K562 (cell line): Measurements from ENCODE around the gene ALOXE3. TPM values are rescaled to one million over a fixed set of nuclear protein-coding genes. Genes with fewer than 3 reads are reported as not detected.

Source experiments
- DNMT1 ChIP-seq: fragments of 450-650 bp; IDR thresholded peaks from 2 replicates; pipeline ENCODE4 v1.6.1; 2016; ENCODE audit warnings: antibody characterized with exemption, mild to moderate bottlenecking
- E2F6 ChIP-seq, 2 experiments: IDR thresholded peaks; 2 replicates each; pipeline ENCODE4 v1.6.1; 2011; ENCODE audit warnings: borderline replicate concordance in 1 of 2, control low read depth in 1 of 2, low read depth in 1 of 2, low read length in 1 of 2, mild to moderate bottlenecking in 1 of 2, mixed read lengths in 1 of 2, moderate library complexity in 1 of 2; ENCODE audit not compliant: insufficient read depth in 1 of 2, insufficient read length in 1 of 2, poor library complexity in 1 of 2, severe bottlenecking in 1 of 2; ENCODE audit errors: extremely low read depth in 1 of 2
- EP400 ChIP-seq: fragments of 450-650 bp; IDR thresholded peaks from 2 replicates; pipeline ENCODE4 v1.6.1; 2017; ENCODE audit warnings: antibody characterized with exemption, mild to moderate bottlenecking, moderate library complexity
- EWSR1 ChIP-seq: fragments of 450-650 bp; IDR thresholded peaks from 2 replicates; pipeline ENCODE4 v1.6.1; 2018; ENCODE audit warnings: borderline replicate concordance, mild to moderate bottlenecking, low read depth, moderate library complexity; ENCODE audit not compliant: partially characterized antibody
- JUN ChIP-seq, 2 experiments: sonication (generic) in 1 of 2; formaldehyde crosslinking in 1 of 2; IDR thresholded peaks; 2 replicates each; pipeline versions ENCODE4 v1.6.1 to v1.8.0; 2012 to 2022; ENCODE audit warnings: borderline replicate concordance in 2 of 2, mild to moderate bottlenecking in 2 of 2, improper control_type of control experiment in 1 of 2, low read depth in 1 of 2, low read length in 1 of 2, missing genetic modification reagents in 1 of 2
- UBTF ChIP-seq, 2 experiments: IDR thresholded peaks; 2 replicates each; pipeline ENCODE4 v1.6.1; 2012; ENCODE audit warnings: improper control_type of control experiment in 2 of 2, low read depth in 2 of 2, low read length in 2 of 2, borderline replicate concordance in 1 of 2
- ZNF395 ChIP-seq: fragments of 200-800 bp; sonication (Bioruptor generic); IDR thresholded peaks from 2 replicates; pipeline ENCODE4 v1.6.1; 2017; ENCODE audit warnings: missing genetic modification characterization, missing compliant biosample characterization
- ZNF592 ChIP-seq: fragments of 450-650 bp; IDR thresholded peaks from 2 replicates; pipeline ENCODE4 v1.6.1; 2017; ENCODE audit warnings: antibody characterized with exemption, mild to moderate bottlenecking
- polyA plus RNA-seq, 8 experiments: library from polyadenylated mRNA; depleted of rRNA in 4 of 8; stranded (reverse) in 5 of 8; unstranded in 3 of 8; fragments of >200 nt; fragmentation: Nextera tagmentation in 2 of 8; fragmentation: Illumina TruSeq in 1 of 8; extraction: Ambion mirVana in 2 of 8; extraction: Trizol in 1 of 8; gene quantifications; 2 replicates each; pipeline versions ENCODE4 v1.2.1 to v1.2.3, GENCODE V29; 2011 to 2014; ENCODE audit warnings: inconsistent platforms in 1 of 8, missing spikeins in 1 of 8
- total RNA-seq, 7 experiments: library from RNA; depleted of rRNA in 6 of 7; stranded (reverse); fragments of >200 nt in 6 of 7; fragmentation: Illumina TruSeq in 2 of 7; extraction: Trizol in 2 of 7; gene quantifications; 2 replicates each; pipeline versions ENCODE4 v1.2.1 to v1.2.3, GENCODE V29; 2011 to 2021; ENCODE audit warnings: low replicate concordance in 1 of 7

The ALOXE3 gene
- total and polyA plus RNA-seq, 9 of the 15 experiments (the other 6 are each of a cell fraction or from before 2014, with no cell fraction given): 0.04 TPM; not detected in 8

GRCh38 chr17:8105957-8106398 is 12.3 kb downstream of the ALOXE3 start (continued):
- TF ChIP-seq JUN (IDR thresholded peaks at IDR 0.05; ENCODE audit: borderline replicate concordance, low read depth, low read length) (no peak), JUN (CRISPR knock-in tag; IDR thresholded peaks at IDR 0.05; ENCODE audit: borderline replicate concordance) (no peak), EP400 (peak; percentile 69), E2F6 (IDR thresholded peaks at IDR 0.05; ENCODE audit: borderline replicate concordance in 1 of 2, extremely low read depth in 1 of 2, insufficient read depth in 1 of 2, insufficient read length in 1 of 2, low read depth in 1 of 2, low read length in 1 of 2, poor library complexity in 1 of 2, severe bottlenecking in 1 of 2) (no peak), EWSR1 (no peak), ZNF592 (peak; percentile 42; the same call in 1 of the 2 replicates), UBTF (IDR thresholded peaks at IDR 0.05; ENCODE audit: borderline replicate concordance in 1 of 2, low read depth in 2 of 2, low read length in 2 of 2) (0 out of 4 replicates have a peak, but pooled peaks of 1 of the 2 experiments have one; percentile 50), ZNF395 (CRISPR knock-in tag) (no peak), DNMT1 (no peak)
